Right lobe of liver (tissue), 4 donors: ENCODE measurements around the gene COG7.

Source experiments
- CTCF ChIP-seq, 4 donors: fragments of 200-600 bp in 3 of 4; fragments of 450-650 bp in 1 of 4; IDR thresholded peaks; one replicate each; pipeline versions ENCODE4 v1.5.1 to v1.8.0; 2016 to 2022; ENCODE audit warnings: antibody characterized with exemption in 4 of 4, mild to moderate bottlenecking in 2 of 4
- POLR2A ChIP-seq: fragments of 450-650 bp; IDR thresholded peaks from one replicate; pipeline ENCODE4 v1.6.1; 2017; ENCODE audit warnings: antibody characterized with exemption, mild to moderate bottlenecking
- donor health status: DM: no; HTN: no; CAD: no.
- donor health status: DM: no; HTN: no; CAD: no.
- donor health status: DM: no; HTN: yes; CAD: no.

- TF ChIP-seq CTCF (IDR thresholded peaks at IDR 0.05): no peak
- no peak for TF ChIP-seq POLR2A
Measured at GRCh38 chr16:23339787-23340186, 113.2 kb downstream of the COG7 start.
